ENCODE results near the gene PHLDA1.

DNA sequence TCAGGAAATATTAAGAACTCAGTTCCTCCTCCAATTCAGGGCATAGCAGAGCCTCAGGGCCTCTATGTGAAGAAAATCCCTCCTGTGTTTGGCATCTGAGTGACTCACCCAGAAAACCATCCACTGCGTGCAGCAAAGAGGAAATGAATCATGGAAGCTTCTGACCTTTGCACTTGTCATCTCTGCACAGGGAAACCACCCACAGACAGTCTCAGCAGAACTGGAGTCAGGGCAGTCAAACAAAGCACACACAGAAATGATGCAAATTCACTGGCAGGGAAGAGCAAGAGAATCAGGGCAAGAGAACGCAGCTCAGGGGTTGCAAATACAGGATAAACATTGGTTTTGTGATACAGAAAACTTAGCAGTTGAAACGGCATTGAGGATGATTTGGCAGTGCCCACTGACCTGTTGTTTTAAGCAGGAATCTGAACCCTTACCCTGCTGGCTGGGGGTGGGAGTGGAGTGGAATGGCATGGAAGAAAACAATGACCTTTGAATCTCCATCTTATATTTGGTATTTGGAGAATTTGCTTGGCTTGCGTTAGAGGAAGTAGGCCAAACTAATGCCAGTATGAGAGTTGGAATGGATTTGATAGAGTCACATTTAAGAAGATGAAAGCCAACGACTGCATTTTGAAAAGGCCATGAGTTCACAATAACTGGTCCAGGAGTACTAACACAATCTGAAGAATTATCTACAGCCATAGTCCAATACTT lies 53.5 kb downstream of the PHLDA1 start:
- TF ChIP-seq, protein P1, sequence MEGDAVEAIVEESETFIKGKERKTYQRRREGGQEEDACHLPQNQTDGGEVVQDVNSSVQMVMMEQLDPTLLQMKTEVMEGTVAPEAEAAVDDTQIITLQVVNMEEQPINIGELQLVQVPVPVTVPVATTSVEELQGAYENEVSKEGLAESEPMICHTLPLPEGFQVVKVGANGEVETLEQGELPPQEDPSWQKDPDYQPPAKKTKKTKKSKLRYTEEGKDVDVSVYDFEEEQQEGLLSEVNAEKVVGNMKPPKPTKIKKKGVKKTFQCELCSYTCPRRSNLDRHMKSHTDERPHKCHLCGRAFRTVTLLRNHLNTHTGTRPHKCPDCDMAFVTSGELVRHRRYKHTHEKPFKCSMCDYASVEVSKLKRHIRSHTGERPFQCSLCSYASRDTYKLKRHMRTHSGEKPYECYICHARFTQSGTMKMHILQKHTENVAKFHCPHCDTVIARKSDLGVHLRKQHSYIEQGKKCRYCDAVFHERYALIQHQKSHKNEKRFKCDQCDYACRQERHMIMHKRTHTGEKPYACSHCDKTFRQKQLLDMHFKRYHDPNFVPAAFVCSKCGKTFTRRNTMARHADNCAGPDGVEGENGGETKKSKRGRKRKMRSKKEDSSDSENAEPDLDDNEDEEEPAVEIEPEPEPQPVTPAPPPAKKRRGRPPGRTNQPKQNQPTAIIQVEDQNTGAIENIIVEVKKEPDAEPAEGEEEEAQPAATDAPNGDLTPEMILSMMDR (conservative IDR thresholded peaks at IDR 0.05) = no peak
- TF ChIP-seq ZFX (IDR thresholded peaks at IDR 0.05) = no peak
